GM19035 (cell line): Measurements from ENCODE around the gene ENOPH1.
A peak's percentile ranks its signal among the peaks of the same experiment; 100 is the strongest.

Experiments
- ATAC-seq: cut with Tn5 transposase; IDR thresholded peaks from one replicate; pipeline ENCODE4 v1.9.1; 2021; ENCODE audit not compliant: unreplicated experiment

The ENOPH1 gene

GRCh38 chr4:82425478-82425877 lies 4.9 kb upstream of the ENOPH1 start:
- no peak for ATAC-seq

GRCh38 chr4:82428526-82428968 lies 1.8 kb upstream of the ENOPH1 start:
- ATAC-seq: no peak

- ATAC-seq: peak; percentile 53
Measured at GRCh38 chr4:82428969-82429727, 1.2 kb upstream of the ENOPH1 start.

GRCh38 chr4:82429728-82430192 lies 630 bp upstream of the ENOPH1 start:
- peak; percentile 15 for ATAC-seq

- ATAC-seq: peak; percentile 1
Measured at GRCh38 chr4:82430964-82431745, 765 bp downstream of the ENOPH1 start.

GRCh38 chr4:82431831-82432230 lies 1.4 kb downstream of the ENOPH1 start:
- no peak for ATAC-seq

GRCh38 chr4:82432596-82432995 lies 2.2 kb downstream of the ENOPH1 start:
- ATAC-seq: no peak

GRCh38 chr4:82433791-82434190 lies 3.4 kb downstream of the ENOPH1 start:
- ATAC-seq: no peak

GRCh38 chr4:82434949-82435348 lies 4.6 kb downstream of the ENOPH1 start:
- no peak for ATAC-seq

GRCh38 chr4:82436130-82436529 lies 5.7 kb downstream of the ENOPH1 start:
- ATAC-seq: no peak

GRCh38 chr4:82436780-82437179 lies 6.4 kb downstream of the ENOPH1 start:
- no peak for ATAC-seq

- no peak for ATAC-seq
Measured at GRCh38 chr4:82437285-82438005, 7.1 kb downstream of the ENOPH1 start.

GRCh38 chr4:82439088-82439487 lies 8.7 kb downstream of the ENOPH1 start:
- ATAC-seq: no peak

- no peak for ATAC-seq
Measured at GRCh38 chr4:82447886-82448285, 17.5 kb downstream of the ENOPH1 start.

GRCh38 chr4:82450966-82451755 lies 20.8 kb downstream of the ENOPH1 start:
- no peak for ATAC-seq

- no peak for ATAC-seq
Measured at GRCh38 chr4:82452026-82452425, 21.6 kb downstream of the ENOPH1 start.

GRCh38 chr4:82457266-82457665 lies 26.9 kb downstream of the ENOPH1 start:
- ATAC-seq: no peak

- ATAC-seq: no peak
Measured at GRCh38 chr4:82458729-82459128, 28.3 kb downstream of the ENOPH1 start.

- no peak for ATAC-seq
Measured at GRCh38 chr4:82461710-82462109, 31.3 kb downstream of the ENOPH1 start.

- peak; percentile 80 for ATAC-seq
Measured at GRCh38 chr4:82462415-82462831, 32.0 kb downstream of the ENOPH1 start.

- ATAC-seq: no peak
Measured at GRCh38 chr4:82463221-82463620, 32.8 kb downstream of the ENOPH1 start.
